WI38 (cell line): Measurements from ENCODE around the gene OR6P1.

ENCODE experiments used
- H3K4me3 ChIP-seq: 2 replicates; pipeline ENCODE4 v1.5.1; 2011; ENCODE audit warnings: low read depth, mild to moderate bottlenecking, control low read depth, low read length
- CTCF ChIP-seq: IDR thresholded peaks from 2 replicates; pipeline ENCODE4 v1.5.1; 2012; ENCODE audit warnings: low read depth, mild to moderate bottlenecking, control low read depth, low read length

The OR6P1 gene

GRCh38 chr1:158554352-158554751 lies 16.0 kb downstream of the OR6P1 start, which contains the start of gene OR6Y1:
OR6Y1 (minus strand) TSS chr1:158554405; CDS start chr1:158548105, 6,300 bp downstream.
- no peak for TF ChIP-seq CTCF
- no peak within 1 kb of the TSS for H3K4me3 ChIP-seq

- no peak overlapping the region for H3K4me3 ChIP-seq
- TF ChIP-seq CTCF = no peak
Measured at GRCh38 chr1:158552296-158552695, 18.1 kb downstream of the OR6P1 start.

- no peak for TF ChIP-seq CTCF
- H3K4me3 ChIP-seq = no peak overlapping the region
Measured at GRCh38 chr1:158547533-158547932, 22.8 kb downstream of the OR6P1 start.

GRCh38 chr1:158537609-158538008 lies 32.8 kb downstream of the OR6P1 start:
- H3K4me3 ChIP-seq = no peak overlapping the region
- TF ChIP-seq CTCF = no peak

- TF ChIP-seq CTCF = no peak
- H3K4me3 ChIP-seq = no peak overlapping the region
Measured at GRCh38 chr1:158534496-158534895, 35.9 kb downstream of the OR6P1 start.

- H3K4me3 ChIP-seq = no peak overlapping the region
- 0 out of 2 replicates have a peak, but pooled peaks have one; percentile 12 for TF ChIP-seq CTCF
Measured at GRCh38 chr1:158527190-158527815, 43.1 kb downstream of the OR6P1 start.

- H3K4me3 ChIP-seq = no peak overlapping the region
- TF ChIP-seq CTCF = no peak
Measured at GRCh38 chr1:158521666-158522058, 48.7 kb downstream of the OR6P1 start.
